Neutrophil (primary cell): ENCODE data around the gene DCLK2.

Source experiments
- H3K27ac ChIP-seq: fragments of 200-600 bp; sonication (generic); 2 replicates; pipeline ENCODE4 v1.5.1; 2016; ENCODE audit warnings: mild to moderate bottlenecking, moderate library complexity
- H3K27me3 ChIP-seq: fragments of 200-600 bp; sonication (generic); 2 replicates; pipeline ENCODE4 v1.6.0; 2016; ENCODE audit warnings: mild to moderate bottlenecking
- H3K36me3 ChIP-seq: fragments of 200-600 bp; sonication (generic); 2 replicates; pipeline ENCODE4 v1.5.1; 2017
- H3K4me1 ChIP-seq, 2 experiments: fragments of 200-600 bp in 1 of 2; sonication (generic) in 1 of 2; 1 replicate in 1 of 2; 2 replicates in 1 of 2; pipeline versions ENCODE4 v1.5.1 to v1.6.1; 2013 to 2016; ENCODE audit warnings: low read depth in 1 of 2, low read length in 1 of 2, mild to moderate bottlenecking in 1 of 2, moderate library complexity in 1 of 2; ENCODE audit not compliant: control insufficient read depth in 1 of 2, insufficient read depth in 1 of 2
- H3K4me3 ChIP-seq, 2 experiments: fragments of 200-600 bp in 1 of 2; sonication (generic) in 1 of 2; 1 replicate in 1 of 2; 2 replicates in 1 of 2; pipeline ENCODE4 v1.5.1; 2013 to 2016; ENCODE audit warnings: low read depth in 1 of 2, low read length in 1 of 2, mild to moderate bottlenecking in 1 of 2, moderate library complexity in 1 of 2
- H3K9me3 ChIP-seq: fragments of 200-600 bp; sonication (generic); 2 replicates; pipeline ENCODE4 v1.5.1; 2016
- CTCF ChIP-seq: fragments of 200-600 bp; sonication (generic); IDR thresholded peaks from 2 replicates; pipeline ENCODE4 v1.5.1; 2016; ENCODE audit warnings: antibody characterized with exemption

Gene DCLK2

GRCh38 chr4:150302553-150302952 is 224.3 kb downstream of the DCLK2 start:
- Histone ChIP-seq H3K27me3 (no peaks in the 10 kb centered on the region), H3K36me3 (no peaks in the 10 kb centered on the region), H3K4me1 (peaks cover 0 to 7% of the 10 kb centered on the region in 2 experiments), H3K27ac (no peak overlapping the region), H3K4me3 (no peak overlapping the region), H3K9me3 (no peaks in the 10 kb centered on the region)
- no peak for TF ChIP-seq CTCF

- Histone ChIP-seq H3K9me3 (no peaks in the 10 kb centered on the region), H3K4me3 (no peak overlapping the region), H3K27ac (no peak overlapping the region), H3K27me3 (no peaks in the 10 kb centered on the region), H3K4me1 (peaks cover 0 to 7% of the 10 kb centered on the region in 2 experiments), H3K36me3 (no peaks in the 10 kb centered on the region)
- no peak for TF ChIP-seq CTCF
Measured at GRCh38 chr4:150305995-150306394, 227.8 kb downstream of the DCLK2 start.

DNA sequence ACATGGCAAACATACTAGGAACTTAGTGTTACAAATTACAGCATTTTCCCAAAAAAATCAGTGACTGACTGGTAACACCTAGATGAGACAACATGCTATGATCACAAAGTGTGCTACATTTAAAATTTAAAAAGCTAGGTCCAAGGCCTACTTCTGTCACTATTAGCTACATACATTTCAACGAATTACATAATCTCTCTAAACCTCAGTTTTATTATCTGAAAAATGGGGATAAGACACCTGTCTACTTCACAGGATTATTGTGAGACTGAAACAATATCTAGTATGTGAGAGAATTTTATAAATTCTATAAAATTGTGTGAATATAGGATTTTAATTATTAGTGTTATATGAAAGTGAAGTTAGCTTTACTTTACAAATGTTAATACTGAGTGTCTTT is 228.5 kb downstream of the DCLK2 start:
- TF ChIP-seq CTCF = no peak
- no peak overlapping the region for H3K4me3 ChIP-seq
- H3K27ac ChIP-seq = no peak overlapping the region

More for the DNA sequence above, 228.5 kb downstream of the DCLK2 start:
- Histone ChIP-seq H3K4me1 (peaks cover 0 to 7% of the 10 kb centered on the region in 2 experiments), H3K36me3 (no peaks in the 10 kb centered on the region), H3K27me3 (no peaks in the 10 kb centered on the region), H3K9me3 (no peaks in the 10 kb centered on the region)
